ENCODE data around the gene CIPC. TPM values are rescaled to one million over a fixed set of nuclear protein-coding genes. Genes with fewer than 3 reads are reported as not detected.

Gene CIPC
- total and polyA plus RNA-seq, 2 donors (not counting 1 experiment from before 2014, with no cell fraction given), result 13.3 to 47.0 TPM

DNA sequence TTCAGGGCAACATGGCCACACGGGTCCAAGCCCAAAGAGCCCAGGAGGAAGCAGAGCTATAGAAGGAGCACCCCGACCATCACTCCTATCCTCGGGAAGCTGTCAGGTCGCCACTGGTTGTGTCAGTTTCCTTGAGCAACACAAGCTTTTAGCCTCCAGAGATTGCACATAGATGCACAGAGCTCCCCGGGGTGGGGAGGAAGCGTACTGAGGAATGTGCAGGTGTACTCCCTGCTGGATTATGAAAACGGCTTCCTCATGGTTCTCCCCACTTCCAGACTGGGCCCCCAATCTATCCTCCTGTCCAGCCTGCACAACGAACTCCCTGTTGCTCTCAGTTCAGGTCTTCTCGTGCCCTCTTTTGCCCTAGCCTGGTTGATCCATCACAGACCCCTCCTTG is 39.3 kb upstream of the CIPC start:
- Histone ChIP-seq H3K79me2 (ENCODE audit: control insufficient read depth, insufficient read depth, low read length) (no peaks in the 10 kb centered on the region), H3K4me2 (replicated peaks; ENCODE audit: low read depth, low read length, poor library complexity, severe bottlenecking) (no peak overlapping the region), H3K36me3 (replicated peaks in 1 of 2; ENCODE audit: control extremely low read depth in 1 of 2, control insufficient read depth in 1 of 2, extremely low read depth in 1 of 2, insufficient read depth in 2 of 2, low read length in 1 of 2) (no peaks in the 10 kb centered on the region), H2AFZ (ENCODE audit: insufficient read depth, low read depth, low read length, poor library complexity, severe bottlenecking) (no peak overlapping the region), H3K4me1 (ENCODE audit: control insufficient read depth in 2 of 2, insufficient read depth in 2 of 2, low read length in 2 of 2) (peaks cover 4 to 5% of the 10 kb centered on the region in 2 donors), H3K9me3 (ENCODE audit: control extremely low read depth in 1 of 3, control insufficient read depth in 2 of 3, insufficient read depth in 1 of 3, low read length in 2 of 3) (peaks cover 0 to 8% (median 0%) of the 10 kb centered on the region in 3 donors), H3K9ac (ENCODE audit: low read length) (no peak overlapping the region), H3K27me3 (replicated peaks in 1 of 4; ENCODE audit: control extremely low read depth in 1 of 4, control insufficient read depth in 3 of 4, insufficient read depth in 4 of 4, low read length in 3 of 4) (no peaks in the 10 kb centered on the region), H3K27ac (ENCODE audit: low read length in 2 of 2) (no peak overlapping the region), H4K20me1 (ENCODE audit: control insufficient read depth, insufficient read depth, low read length, poor library complexity, severe bottlenecking) (no peaks in the 10 kb centered on the region), H3K4me3 (ENCODE audit: control extremely low read depth in 1 of 5, extremely low read depth in 1 of 5, insufficient read depth in 1 of 5, low read depth in 2 of 5, low read length in 4 of 5) (no peak overlapping the region)
- no peaks in the 10 kb centered on the region for H3K9me3 Mint-ChIP-seq (ENCODE audit: insufficient read depth)
- ATAC-seq (ENCODE audit: low read depth), result no peak
- H3K4me3 Mint-ChIP-seq, result no peak overlapping the region
- POLR2A ChIA-PET, result no interaction called here
- 88% methylated on average over 9 of the region's 9 CpGs for WGBS (ENCODE audit: insufficient coverage)
- H3K4me1 Mint-ChIP-seq, result peaks cover 3% of the 10 kb centered on the region
- CTCF ChIA-PET, result interaction anchor here (2.2 to 17.0 kb wide), 4 partner anchors 11 to 186 kb away, joined by 13 to 267 read pairs (median 22); no protein-coding TSS in a partner anchor
- no peaks in the 10 kb centered on the region for H3K27me3 Mint-ChIP-seq
- H3K27ac Mint-ChIP-seq, result no peak overlapping the region
- no peak for DNase-seq
- TF ChIP-seq CTCF (IDR thresholded peaks at IDR 0.05) (no peak), EZH2 (IDR thresholded peaks at IDR 0.05; ENCODE audit: borderline replicate concordance, insufficient read depth, low read depth, low read length, poor library complexity, severe bottlenecking) (no peak)
- intact Hi-C loops (cut with micrococcal nuclease), result no loop called here

DNA sequence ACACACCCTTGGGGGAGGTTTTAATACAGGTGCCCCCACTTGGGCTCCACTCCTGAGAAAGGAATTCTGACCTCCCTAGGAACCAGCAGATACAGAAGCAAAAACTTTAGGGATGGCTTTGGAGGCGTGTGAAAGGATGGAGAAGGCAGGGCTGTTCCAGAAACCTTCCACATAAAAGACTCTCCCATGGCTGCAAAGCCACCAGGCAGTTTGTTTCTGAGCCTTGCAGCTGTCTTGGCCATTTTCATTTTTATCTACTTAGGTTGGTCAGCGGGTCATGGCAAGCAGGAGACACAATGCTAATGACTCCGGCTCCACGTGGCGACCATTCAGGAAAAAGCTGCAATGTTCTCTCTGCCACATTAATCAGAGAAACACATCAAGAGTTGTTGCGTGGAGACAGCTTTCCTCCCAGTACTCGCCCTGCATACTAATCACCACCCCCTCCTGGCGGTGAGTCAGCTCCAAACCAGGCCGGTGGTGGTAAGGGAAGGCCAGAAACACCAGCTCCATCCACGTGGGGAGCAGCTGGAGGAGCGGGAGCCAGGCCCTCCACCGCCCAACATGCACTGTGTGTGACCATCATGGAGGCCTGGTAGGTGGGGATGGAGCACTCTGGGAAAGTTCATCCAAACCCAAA is 38.7 kb upstream of the CIPC start:
- ChIA-PET POLR2A (no interaction called here), CTCF (interaction anchor here (1.1 to 17.0 kb wide), 5 partner anchors 10 to 187 kb away, joined by 3 to 267 read pairs (median 20); no protein-coding TSS in a partner anchor)
- Mint-ChIP-seq H3K9me3 (ENCODE audit: insufficient read depth) (no peaks in the 10 kb centered on the region), H3K27me3 (no peaks in the 10 kb centered on the region), H3K27ac (no peak overlapping the region), H3K4me3 (no peak overlapping the region), H3K4me1 (peaks cover 3% of the 10 kb centered on the region)
- WGBS (ENCODE audit: insufficient coverage), result 93% methylated on average over 9 of the region's 12 CpGs
- no peak for DNase-seq
- no peak for ATAC-seq (ENCODE audit: low read depth)
- H2AFZ ChIP-seq (ENCODE audit: insufficient read depth, low read depth, low read length, poor library complexity, severe bottlenecking), result no peak overlapping the region
- TF ChIP-seq CTCF (IDR thresholded peaks at IDR 0.05) (no peak), EZH2 (IDR thresholded peaks at IDR 0.05; ENCODE audit: borderline replicate concordance, insufficient read depth, low read depth, low read length, poor library complexity, severe bottlenecking) (no peak)
- intact Hi-C loops (cut with micrococcal nuclease), result no loop called here
- no peak overlapping the region for H3K4me3 ChIP-seq (ENCODE audit: control extremely low read depth in 1 of 5, extremely low read depth in 1 of 5, insufficient read depth in 1 of 5, low read depth in 2 of 5, low read length in 4 of 5)
- H3K9ac ChIP-seq (ENCODE audit: low read length), result no peak overlapping the region
- peaks cover 0 to 8% (median 0%) of the 10 kb centered on the region in 3 donors for H3K9me3 ChIP-seq (ENCODE audit: control extremely low read depth in 1 of 3, control insufficient read depth in 2 of 3, insufficient read depth in 1 of 3, low read length in 2 of 3)
- H3K79me2 ChIP-seq (ENCODE audit: control insufficient read depth, insufficient read depth, low read length), result no peaks in the 10 kb centered on the region
- no peaks in the 10 kb centered on the region for H3K27me3 ChIP-seq (replicated peaks in 1 of 4; ENCODE audit: control extremely low read depth in 1 of 4, control insufficient read depth in 3 of 4, insufficient read depth in 4 of 4, low read length in 3 of 4)
- no peak overlapping the region for H3K27ac ChIP-seq (ENCODE audit: low read length in 2 of 2)
- H3K4me1 ChIP-seq (ENCODE audit: control insufficient read depth in 2 of 2, insufficient read depth in 2 of 2, low read length in 2 of 2), result peaks cover 4 to 7% of the 10 kb centered on the region in 2 donors
- no peaks in the 10 kb centered on the region for H4K20me1 ChIP-seq (ENCODE audit: control insufficient read depth, insufficient read depth, low read length, poor library complexity, severe bottlenecking)
- H3K36me3 ChIP-seq (replicated peaks in 1 of 2; ENCODE audit: control extremely low read depth in 1 of 2, control insufficient read depth in 1 of 2, extremely low read depth in 1 of 2, insufficient read depth in 2 of 2, low read length in 1 of 2), result no peaks in the 10 kb centered on the region
- no peak overlapping the region for H3K4me2 ChIP-seq (replicated peaks; ENCODE audit: low read depth, low read length, poor library complexity, severe bottlenecking)

All from B cell (primary cell).